ENCODE measurements around the gene PPP1R1A.

DNA sequence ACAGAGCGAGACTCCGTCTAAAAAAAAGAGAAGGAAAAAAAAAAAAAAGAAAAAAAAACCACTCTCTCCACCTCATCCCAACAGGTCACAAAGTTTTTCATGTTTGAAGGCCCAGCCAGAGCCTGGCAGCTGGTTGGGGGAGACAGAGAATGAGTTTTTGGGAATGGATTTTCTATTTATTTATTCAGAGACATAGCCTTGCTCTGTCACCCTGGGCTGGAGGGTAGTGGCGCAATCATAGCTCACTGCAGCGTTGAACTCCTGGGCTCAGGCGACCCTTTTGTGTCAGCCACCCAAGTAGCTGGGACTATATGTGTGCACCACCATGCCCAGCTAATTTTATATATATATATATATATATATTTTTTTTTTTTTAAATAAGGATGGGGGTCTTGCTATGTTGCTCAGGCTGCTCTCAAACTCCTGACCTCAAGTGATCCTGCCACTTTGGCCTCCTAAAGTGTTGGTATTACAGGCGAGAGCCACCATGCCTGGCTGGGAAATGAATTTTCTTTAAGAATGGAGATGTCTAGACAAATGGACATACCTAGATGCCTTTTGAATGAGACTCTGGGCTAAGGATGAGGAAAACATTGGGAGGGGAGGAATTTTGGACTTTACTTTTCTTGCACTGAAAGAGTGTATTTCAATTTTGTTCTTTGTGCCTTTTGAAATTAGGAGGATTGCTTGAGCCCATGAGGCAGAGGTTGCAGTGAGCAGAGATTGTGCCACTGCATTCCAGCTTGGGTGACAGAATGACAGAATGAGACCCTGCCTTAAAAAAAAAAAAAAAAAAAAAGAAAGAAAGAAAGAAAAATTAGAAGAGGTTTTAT lies 16.9 kb upstream of the PPP1R1A start:
- TF ChIP-seq, protein P1, sequence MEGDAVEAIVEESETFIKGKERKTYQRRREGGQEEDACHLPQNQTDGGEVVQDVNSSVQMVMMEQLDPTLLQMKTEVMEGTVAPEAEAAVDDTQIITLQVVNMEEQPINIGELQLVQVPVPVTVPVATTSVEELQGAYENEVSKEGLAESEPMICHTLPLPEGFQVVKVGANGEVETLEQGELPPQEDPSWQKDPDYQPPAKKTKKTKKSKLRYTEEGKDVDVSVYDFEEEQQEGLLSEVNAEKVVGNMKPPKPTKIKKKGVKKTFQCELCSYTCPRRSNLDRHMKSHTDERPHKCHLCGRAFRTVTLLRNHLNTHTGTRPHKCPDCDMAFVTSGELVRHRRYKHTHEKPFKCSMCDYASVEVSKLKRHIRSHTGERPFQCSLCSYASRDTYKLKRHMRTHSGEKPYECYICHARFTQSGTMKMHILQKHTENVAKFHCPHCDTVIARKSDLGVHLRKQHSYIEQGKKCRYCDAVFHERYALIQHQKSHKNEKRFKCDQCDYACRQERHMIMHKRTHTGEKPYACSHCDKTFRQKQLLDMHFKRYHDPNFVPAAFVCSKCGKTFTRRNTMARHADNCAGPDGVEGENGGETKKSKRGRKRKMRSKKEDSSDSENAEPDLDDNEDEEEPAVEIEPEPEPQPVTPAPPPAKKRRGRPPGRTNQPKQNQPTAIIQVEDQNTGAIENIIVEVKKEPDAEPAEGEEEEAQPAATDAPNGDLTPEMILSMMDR (IDR thresholded peaks at IDR 0.05; ENCODE audit: low read depth, low read length) = no peak
- TF ChIP-seq EZH2phosphoT487 (IDR thresholded peaks at IDR 0.05; ENCODE audit: low read depth) = no peak
